Measurements from ENCODE around the gene HDGFL2.

Gene HDGFL2

DNA sequence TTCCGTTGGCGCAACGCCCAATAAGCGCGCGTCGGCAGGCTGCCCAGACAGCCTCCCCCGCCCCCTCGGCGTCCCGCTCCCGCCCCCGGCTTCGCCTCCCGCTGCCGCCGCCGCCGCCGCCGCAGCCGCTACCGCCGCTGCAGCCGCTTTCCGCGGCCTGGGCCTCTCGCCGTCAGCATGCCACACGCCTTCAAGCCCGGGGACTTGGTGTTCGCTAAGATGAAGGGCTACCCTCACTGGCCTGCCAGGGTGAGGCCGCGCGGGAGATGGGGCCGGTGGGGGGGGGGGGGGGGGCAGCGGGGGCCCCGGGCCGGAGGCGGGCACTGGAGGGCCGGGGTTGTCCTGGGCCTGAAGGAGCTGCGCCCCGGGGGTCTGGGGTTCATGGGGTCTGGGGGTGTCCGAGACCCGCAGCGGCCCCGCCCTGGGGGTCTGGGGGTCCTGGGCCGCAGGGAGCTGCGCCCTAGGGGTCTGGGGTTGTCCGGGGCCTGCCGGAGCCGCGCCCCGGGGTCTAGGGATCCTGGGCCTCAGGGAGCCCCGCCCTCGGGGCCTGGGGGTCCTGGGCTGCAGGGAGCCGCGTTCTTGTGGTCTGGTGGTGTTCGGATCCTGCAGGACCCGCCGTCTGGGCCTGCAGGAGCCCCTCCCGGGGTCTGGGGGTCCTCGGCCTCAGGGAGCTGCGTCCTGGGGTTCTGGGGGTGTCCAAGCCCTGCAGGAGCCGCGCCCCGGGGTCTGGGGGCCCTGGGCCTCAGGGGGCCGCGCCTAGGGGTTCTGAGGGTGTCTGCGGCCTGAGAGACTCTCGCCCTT, at the start of gene HDGFL2:
TSS of gene HDGFL2 (plus strand) at position 124 of the 801 bp plus-strand sequence. CDS start at position 178, 54 bp downstream.
- DNase-seq (ENCODE audit: low read depth): no peak

DNA sequence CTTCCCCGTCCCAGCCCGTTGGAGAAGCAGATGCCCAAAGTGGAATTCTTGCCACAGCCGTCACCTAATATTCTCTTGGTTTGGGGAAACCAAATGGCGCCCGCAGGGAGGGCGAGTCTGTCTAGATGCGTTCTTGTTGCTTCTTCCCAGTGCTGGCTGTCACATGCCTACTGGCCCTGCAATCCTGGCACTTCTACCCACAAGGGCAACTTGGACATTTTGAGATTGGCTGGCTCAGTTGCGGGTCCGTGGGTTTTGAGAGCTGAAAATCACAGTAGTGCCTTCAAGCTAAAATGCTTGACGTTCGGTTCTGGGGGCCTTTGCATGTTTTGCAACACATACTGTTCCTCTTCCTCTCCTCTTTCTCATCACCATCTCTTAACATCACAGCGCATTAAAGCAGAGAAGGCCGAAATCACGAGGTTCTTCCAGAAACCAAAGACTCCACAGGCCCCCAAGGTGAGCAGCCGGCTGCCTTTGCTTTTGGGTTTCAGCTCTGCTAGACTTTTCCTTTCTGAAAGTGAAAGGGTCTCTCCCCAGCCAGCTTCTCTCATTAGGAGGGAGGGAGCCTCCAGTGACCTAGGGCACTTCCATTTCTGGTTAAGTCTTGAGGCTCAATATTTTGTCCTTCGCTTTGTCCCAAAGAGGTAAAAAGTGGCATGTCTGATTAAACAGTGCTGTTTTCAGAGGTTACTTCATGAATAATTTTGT, 48.5 kb upstream of the HDGFL2 start:
- no peak for DNase-seq (ENCODE audit: low read depth)

DNA sequence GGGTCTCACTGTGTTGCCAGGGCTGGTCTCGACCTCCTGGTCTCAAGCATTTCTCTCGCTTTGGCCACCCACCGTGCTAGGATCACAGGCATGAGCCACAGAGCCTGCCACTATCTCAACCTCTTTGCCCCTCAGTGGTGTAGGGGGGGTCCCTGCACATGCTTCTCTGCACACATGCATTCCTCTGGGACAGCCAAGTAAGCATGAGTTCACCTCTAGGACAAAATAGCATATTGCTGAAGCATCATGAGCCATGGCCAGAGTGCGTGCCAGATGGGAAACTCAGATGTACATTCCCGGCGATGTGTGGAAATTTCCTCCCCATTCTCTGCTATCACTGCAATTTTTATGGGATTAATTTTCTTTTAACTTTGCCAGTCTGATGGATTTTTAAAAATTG, 46.6 kb upstream of the HDGFL2 start:
- DNase-seq (ENCODE audit: low read depth): no peak

DNA sequence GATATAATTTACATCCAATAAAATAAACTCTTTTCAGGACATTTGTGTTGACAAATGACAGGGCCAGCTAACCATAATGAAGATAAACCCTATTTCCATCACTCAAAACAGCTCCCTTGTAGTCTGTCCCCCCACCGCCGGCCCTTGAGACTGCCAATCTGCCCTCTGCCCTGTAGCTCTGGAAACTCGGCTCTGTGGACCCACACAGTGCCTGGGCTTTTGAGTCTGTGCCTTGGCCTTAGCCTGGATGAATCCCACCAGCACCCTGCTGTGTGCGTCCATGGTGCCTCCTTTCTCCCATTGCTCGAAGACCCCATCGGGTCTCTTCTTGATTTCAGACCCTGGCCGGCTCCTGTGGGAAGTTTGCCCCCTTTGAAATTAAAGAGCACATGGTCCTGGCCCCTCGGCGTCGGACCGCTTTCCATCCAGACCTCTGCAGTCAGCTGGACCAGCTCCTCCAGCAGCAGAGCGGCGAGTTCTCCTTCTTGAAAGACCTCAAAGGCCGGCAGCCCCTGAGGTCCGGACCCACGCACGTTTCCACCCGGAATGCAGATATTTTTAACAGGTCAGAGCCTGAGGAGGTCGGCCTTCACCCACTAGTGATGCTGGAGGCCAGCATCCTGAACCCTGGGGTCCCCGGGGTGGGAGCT, 43.6 kb upstream of the HDGFL2 start:
- DNase-seq (ENCODE audit: low read depth): no peak

DNA sequence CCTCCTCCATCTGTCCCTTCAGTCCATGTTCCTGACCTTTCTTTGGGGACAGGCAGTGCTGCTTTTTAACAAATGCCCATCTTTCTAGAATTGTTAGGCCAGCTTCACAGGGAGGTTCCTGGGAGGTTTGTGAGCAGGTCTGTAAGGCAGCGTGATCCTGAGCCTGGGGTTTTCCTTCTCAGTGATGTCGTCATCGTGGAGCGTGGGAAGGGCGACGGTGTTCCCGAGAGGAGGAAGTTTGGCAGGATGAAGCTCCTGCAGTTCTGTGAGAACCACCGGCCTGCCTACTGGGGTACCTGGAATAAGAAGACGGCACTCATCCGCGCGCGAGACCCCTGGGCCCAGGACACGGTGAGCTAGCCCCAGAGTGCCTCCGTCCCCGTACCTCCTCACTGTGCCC, 42.8 kb upstream of the HDGFL2 start:
- no peak for DNase-seq (ENCODE audit: low read depth)

DNA sequence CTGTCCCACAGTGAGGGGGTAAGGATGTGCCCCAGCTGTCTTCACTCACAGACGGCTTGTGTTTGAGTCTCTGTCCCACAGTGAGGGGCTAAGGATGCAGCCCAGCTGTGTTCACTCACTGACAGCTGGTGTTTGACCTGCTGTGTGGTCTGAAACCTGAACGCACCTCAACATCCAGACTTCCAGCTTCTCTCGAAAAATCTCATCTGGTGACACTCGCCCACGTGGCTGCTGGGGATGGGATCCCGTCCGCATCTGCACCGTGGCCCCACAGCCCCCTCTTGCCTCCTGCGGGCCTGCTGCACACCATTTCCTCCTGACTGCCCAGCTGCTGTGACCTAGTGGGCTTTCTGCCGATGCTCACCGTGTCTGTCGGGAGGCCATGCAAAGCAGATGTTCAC, 42.3 kb upstream of the HDGFL2 start:
- no peak for DNase-seq (ENCODE audit: low read depth)

DNA sequence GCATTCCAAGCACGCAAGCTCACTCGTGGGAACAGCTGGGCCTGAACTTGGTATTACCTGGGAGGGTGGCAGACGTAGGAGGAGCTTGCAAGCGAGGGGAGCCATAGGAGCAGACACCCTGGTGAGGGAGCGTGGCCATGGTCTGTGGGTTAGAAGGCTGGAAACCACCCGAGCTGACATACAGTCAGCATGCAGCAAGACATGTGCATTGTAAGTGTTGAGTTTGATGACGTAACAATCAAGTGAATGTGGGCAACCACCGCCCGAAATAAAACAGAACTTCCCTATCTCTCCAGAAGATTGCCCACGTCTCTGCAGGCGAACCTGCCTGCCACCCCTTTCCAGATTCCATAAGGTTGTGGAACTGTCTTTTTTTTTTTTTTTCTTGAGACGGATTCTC, 41.3 kb upstream of the HDGFL2 start:
- DNase-seq (ENCODE audit: low read depth): no peak

DNA sequence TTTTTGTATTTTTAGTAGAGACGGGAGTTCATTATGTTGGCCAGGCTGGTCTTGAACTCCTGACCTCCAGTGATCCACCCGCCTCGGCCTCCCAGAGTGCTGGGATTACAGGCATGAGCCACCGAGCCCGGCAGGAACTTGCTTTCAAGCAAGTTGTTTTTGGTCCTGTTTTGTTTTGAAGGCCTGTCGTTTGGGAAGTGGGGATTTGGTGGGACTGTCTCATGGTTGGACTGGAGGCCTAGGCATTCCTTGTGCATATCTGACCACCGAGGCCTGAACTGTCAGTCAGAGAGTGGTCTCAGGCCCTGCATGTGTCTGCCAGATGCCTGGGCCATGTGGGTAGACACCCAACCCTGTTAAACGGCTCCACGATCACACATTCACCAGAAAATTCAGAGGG, 40.8 kb upstream of the HDGFL2 start:
- DNase-seq (ENCODE audit: low read depth): no peak

DNA sequence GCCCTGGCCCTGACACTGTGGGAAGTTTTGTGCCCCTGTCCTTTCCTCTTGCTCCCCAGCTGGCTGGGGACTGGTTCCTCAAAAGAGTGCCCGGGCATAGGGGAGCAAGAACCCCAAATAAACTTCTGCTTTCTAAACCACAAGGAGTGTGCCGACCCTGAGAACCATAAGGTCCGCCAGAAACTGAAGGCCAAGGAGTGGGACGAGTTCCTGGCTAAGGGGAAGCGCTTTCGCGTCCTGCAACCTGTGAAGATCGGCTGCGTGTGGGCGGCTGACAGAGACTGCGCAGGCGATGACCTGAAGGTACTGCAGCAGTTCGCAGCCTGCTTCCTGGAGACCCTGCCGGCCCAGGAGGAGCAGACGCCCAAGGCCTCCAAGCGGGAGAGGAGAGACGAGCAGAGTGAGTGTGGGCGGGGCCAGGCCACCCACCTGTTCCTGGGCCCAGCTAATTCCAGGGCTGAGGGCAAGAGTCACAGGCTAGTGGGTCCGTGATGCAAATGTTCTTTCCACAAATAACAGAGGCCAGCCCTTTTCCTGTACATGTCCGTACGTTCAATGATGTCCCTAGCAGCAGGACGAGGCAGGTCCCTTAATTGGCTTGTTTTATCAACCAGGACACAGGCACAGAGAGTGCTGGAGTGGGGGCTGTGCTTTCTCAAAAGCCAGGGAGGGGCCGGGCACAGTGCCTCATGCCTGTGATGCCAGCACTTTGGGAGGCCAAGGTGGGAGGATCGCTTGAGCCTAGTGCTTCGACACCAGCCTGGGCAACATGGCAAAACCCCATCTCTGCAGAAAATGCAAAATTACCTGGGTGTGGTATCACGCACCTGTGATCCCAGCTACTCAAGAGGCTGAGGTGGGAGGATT, 40.1 kb upstream of the HDGFL2 start:
- DNase-seq (ENCODE audit: low read depth): no peak

DNA sequence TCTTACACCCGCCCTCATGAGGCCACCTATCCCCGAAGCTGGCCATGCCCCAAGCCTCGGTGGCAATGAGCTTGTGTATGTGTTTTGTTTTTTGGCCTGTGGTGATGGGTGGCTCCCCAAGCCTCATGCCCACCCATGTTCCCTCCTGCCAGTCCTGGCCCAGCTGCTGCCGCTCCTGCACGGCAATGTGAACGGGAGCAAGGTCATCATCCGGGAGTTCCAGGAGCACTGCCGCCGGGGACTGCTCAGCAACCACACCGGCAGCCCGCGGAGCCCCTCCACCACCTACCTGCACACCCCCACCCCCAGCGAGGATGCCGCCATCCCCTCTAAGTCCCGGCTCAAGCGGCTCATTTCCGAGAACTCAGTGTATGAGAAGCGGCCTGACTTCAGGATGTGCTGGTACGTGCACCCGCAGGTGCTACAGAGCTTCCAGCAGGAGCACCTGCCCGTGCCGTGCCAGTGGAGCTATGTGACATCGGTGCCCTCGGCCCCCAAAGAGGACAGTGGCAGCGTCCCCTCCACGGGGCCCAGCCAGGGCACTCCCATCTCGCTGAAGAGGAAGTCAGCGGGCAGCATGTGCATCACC, 39.1 kb upstream of the HDGFL2 start:
- no peak for DNase-seq (ENCODE audit: low read depth)

DNA sequence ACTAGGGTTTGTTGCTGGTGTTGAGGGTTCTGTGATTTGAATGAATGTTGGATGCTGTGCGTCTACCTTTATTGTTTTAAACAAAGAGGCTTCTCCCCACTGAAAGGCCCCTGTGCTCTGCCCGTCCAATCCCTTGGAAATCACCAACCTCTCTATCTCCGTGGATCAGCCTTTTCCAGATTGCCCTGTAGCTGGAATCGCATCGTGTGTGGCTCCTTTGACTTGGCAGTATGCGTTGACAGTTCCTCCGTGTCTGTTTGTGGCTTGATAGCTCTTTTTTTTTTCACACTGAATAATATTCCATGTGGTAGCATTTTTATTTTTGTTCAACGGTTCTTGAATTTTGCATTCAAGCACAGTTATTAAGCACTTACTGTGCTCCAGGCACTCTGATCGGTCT, 37.7 kb upstream of the HDGFL2 start:
- DNase-seq (ENCODE audit: low read depth): no peak

DNA sequence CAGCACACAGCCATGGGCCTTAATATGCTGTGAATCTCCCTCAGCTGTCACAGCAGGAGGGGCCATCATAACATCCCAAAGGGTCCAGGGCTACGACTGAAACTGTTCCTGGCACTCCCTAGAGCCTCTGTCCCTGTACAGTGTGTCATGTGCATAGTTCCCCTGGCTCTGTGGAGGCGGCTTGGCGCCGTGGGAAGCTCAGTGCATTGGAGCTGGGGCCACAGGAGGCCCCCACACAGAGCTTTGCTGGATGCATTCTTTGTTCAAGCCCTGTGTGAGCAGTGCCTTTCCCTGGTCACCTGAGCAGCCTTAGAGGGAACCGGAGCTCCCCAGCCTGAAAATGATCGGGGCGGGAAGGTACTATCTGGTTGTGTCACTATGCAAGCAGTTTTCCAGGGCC, 35.9 kb upstream of the HDGFL2 start:
- no peak for DNase-seq (ENCODE audit: low read depth)

DNA sequence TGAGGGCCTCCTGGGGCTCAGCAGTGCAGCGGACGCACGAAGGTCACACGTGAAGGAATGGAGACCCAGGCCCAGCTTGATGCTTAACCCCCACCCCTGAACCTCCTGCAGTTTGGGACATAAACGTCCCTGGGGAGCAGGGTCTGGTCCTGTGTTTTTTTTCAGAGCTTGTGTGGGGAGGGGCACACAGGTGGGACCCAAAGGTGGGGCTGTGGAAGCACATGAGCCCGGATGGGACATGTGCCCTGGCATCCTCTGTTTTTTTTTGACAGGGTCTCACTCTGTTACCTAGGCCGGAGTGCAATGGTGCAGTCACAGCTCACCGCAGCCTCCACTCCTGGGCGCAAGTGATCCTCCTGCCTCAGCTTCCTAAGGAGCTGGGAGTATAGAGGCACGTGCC, 35.0 kb upstream of the HDGFL2 start:
- no peak for DNase-seq (ENCODE audit: low read depth)

DNA sequence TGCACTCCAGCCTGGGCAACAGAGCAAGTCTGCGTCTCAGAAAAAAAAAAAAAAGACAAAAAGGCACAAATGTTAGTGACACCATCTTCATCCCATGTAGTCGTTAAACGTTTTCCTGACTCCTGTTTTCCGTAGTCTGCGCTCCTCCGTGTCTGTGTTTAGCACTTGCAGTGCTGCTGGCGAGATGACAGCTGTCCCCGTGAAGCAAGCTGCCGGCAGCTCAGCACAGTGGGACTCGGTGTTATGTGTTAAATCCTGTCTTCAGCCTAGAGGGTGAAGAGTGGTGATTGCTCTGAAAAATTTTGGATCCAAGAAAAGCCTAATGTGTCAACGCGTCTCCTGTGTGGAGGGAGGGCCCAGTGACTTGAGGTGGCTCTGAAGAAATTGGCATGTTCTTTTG, 32.9 kb upstream of the HDGFL2 start:
- DNase-seq (ENCODE audit: low read depth): no peak

DNA sequence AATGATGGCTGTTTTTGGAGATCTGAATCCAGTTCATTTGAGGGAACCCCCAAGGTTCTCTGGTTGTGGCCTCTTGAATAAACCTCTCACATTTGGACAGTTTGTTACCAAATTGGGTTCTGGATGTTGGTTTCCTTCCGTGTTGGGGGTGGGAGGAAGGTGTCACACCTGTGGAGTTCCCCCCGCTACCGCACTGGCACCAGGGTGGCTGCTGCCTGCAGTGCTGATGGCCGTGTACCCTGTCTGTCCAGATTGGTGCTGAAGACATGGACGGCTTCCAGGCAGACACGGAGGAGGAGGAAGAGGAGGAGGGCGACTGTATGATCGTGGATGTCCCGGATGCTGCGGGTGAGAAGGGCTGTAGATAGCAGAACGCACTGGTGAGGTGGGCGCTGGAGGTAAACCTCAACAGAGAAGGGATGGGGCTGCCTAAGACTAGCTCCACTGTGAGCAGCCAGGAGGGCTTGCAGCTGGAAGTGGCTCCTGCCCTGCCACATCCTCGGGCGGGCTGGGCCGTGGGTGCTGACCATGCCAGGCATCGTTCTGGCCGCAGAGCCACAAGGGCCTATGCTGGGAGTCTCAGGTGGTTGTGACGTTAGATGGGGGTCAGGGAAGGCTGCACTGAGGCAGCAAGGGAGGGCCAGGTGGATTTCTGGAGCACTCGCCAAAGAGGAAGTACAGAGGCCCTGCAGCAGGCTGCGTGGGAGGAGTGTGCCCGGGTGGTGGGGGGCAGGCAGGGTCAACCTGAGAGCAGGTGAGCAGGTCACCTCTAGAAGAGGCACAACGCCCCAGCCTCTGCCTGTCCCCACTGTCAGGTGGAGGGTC, 29.9 kb upstream of the HDGFL2 start:
- no peak for DNase-seq (ENCODE audit: low read depth)

DNA sequence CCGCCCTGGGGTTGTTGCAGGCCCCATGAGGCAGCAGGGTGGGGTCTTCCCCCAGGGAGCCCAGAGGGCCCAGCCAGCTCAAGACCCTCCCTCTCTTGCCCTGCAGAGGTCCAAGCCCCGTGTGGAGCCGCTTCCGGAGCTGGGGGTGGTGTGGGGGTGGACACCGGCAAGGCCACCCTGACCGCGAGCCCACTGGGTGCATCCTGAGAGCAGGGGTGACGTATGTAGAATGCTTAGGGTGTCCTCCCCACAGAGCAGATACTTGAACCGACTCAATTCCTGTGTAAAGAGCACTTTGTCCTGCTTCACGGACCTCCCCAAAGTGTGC, 29.3 kb upstream of the HDGFL2 start:
- DNase-seq (ENCODE audit: low read depth): no peak

DNA sequence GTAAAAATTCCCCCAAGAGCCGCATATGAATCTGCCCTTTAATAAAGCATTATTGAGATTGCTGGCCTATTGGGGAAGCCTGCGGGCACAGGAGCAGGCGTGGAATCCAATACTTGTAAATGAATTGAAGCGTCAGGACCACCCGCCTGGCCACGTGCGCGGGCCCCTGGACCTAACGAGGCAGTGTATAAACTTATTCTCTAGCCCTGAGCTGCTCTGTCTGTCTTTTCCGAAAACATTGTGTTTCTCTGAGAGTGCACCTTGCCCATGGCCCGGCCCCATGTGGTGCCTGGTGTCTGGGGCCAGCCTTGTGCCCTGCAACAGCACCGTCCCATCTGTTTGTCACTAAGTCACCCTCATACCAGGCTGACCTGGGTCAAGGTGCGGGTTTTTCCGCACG, 28.9 kb upstream of the HDGFL2 start:
- no peak for DNase-seq (ENCODE audit: low read depth)

DNA sequence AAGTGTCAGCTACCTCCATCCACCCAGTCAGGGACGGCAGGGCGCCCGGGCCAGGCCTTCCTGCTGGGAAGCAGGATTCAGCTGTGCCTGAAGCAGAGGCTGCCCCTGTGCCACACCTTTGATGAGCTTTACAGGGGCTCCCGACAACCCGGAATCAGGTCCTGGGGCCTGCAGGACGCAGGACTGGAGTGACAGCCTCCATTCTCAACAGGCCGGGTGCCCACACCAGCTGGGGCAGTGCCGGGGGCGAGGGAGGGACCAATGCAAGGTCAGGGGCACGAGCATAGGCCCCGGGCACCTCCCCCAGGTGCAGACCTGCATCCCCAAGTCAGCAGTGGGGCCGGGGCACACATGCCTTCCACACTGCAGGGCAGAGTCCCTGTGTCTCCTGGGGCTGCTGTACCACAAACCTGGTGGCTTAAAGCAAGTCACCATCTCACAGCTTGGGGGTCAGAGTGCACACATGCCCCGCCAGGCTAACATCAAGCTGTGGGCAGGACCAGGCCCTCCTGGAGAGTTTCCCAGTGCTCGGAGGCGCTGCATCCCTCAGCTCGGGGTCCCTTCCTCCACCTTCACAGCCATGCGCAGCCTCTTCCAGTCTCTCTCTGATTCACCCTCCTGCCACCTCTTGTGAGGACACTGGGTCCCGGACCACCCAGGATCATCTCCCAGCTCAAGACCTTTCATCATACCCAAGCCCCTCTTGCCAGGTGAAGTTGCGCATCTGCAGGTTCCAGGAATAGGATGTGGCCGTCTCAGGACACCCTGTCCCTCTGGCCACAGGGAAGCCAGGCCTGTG, 27.9 kb upstream of the HDGFL2 start:
- DNase-seq (ENCODE audit: low read depth): no peak

DNA sequence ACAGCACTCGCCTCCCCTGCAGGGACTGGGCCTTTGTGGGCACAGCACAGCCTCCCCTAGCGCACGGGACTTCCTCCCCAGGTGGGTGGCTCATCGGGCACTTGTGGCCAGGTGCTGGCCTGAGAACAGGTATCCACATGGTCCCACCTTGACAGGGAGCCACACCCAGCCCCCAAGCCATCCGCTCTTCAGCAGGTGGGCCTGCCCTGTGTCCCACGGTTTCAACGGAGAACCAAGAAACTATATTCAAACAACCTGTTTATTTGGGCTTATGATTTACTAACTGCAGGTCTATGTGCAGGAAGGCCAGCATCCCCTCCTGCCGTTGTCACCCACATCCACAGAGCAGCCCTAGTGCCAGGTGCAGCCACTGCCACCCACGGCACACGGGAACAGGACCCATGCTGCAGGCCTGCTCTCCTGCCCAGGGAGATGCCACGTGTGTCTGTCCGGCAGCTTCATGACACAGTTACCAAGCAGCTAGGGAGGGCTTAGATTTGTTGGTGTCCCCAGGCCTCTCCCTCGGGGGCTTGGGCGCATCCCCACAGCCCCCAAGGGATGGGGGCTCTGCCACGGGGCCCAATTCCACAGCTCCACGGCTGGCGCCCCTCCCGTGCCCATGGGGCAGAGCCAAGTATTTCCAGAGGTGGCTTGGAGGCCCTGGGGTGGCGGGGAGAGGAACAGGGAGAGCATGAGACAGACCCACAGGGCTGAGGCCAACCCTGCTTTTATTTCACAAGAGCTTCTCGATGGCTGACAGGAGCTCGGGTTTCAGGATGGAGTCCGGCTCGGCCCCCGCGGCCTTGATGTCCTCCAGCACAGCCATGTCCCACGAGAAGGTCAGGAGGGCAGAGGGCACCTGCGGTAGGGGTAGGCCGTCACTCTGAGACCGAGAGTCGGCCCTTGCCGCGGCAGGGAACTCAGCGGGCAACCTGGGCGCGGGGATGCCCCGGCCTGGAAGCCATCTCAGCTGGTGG, 27.0 kb upstream of the HDGFL2 start:
- no peak for DNase-seq (ENCODE audit: low read depth)
